Amniotic epithelial cell (primary cell): Measurements from ENCODE around the gene INPP4B.

Experiments
- DNase-seq: peaks from one replicate; pipeline ENCODE4 v3.0.0-alpha.2; 2010; ENCODE audit warnings: low read depth

INPP4B gene

GRCh38 chr4:142348613-142349021 is 497.5 kb downstream of the INPP4B start:
- DNase-seq = no peak

GRCh38 chr4:142347241-142347640 is 498.9 kb downstream of the INPP4B start:
- peak; percentile 73 for DNase-seq

GRCh38 chr4:142345924-142346323 is 500.2 kb downstream of the INPP4B start:
- no peak for DNase-seq

GRCh38 chr4:142341268-142341667 is 504.8 kb downstream of the INPP4B start:
- DNase-seq = no peak

- DNase-seq = no peak
Observed at GRCh38 chr4:142339053-142339452, 507.0 kb downstream of the INPP4B start.

- no peak for DNase-seq
Observed at GRCh38 chr4:142336251-142336934, 509.7 kb downstream of the INPP4B start.

- DNase-seq = no peak
Observed at GRCh38 chr4:142334931-142335330, 511.2 kb downstream of the INPP4B start.

- peak; percentile 25 for DNase-seq
Observed at GRCh38 chr4:142331646-142332045, 514.5 kb downstream of the INPP4B start.

- DNase-seq = no peak
Observed at GRCh38 chr4:142331132-142331531, 515.0 kb downstream of the INPP4B start.

GRCh38 chr4:142330311-142330710 is 515.8 kb downstream of the INPP4B start:
- DNase-seq = no peak

GRCh38 chr4:142329313-142329712 is 516.8 kb downstream of the INPP4B start:
- no peak for DNase-seq

- no peak for DNase-seq
Observed at GRCh38 chr4:142326181-142326580, 519.9 kb downstream of the INPP4B start.

- no peak for DNase-seq
Observed at GRCh38 chr4:142324572-142324971, 521.5 kb downstream of the INPP4B start.

GRCh38 chr4:142322996-142323395 is 523.1 kb downstream of the INPP4B start:
- DNase-seq = no peak

GRCh38 chr4:142318280-142318679 is 527.8 kb downstream of the INPP4B start:
- DNase-seq = no peak

GRCh38 chr4:142316913-142317312 is 529.2 kb downstream of the INPP4B start:
- DNase-seq = no peak

GRCh38 chr4:142316025-142316424 is 530.1 kb downstream of the INPP4B start:
- DNase-seq = no peak

- no peak for DNase-seq
Observed at GRCh38 chr4:142314686-142315085, 531.4 kb downstream of the INPP4B start.

- DNase-seq = no peak
Observed at GRCh38 chr4:142314247-142314646, 531.9 kb downstream of the INPP4B start.

- DNase-seq = no peak
Observed at GRCh38 chr4:142312391-142312790, 533.7 kb downstream of the INPP4B start.

GRCh38 chr4:142311916-142312315 is 534.2 kb downstream of the INPP4B start:
- no peak for DNase-seq

GRCh38 chr4:142309772-142310171 is 536.3 kb downstream of the INPP4B start:
- DNase-seq = no peak

- no peak for DNase-seq
Observed at GRCh38 chr4:142307857-142308256, 538.2 kb downstream of the INPP4B start.

GRCh38 chr4:142297313-142297712 is 548.8 kb downstream of the INPP4B start:
- DNase-seq = no peak
